ENCODE results near the gene PRKCE. TPM values are rescaled to one million over a fixed set of nuclear protein-coding genes. Genes with fewer than 3 reads are reported as not detected.

PRKCE gene
- total and polyA plus RNA-seq, 11 donors, result 4.1 to 22.3 (median 16.2) TPM

GRCh38 chr2:45646289-45646688, 5.2 kb upstream of the PRKCE start:
- Histone ChIP-seq H3K4me3 (no peak overlapping the region), H3K27me3 (peaks cover 0 to 8% (median 0%) of the 10 kb centered on the region in 9 donors), H3K36me3 (no peaks in the 10 kb centered on the region), H3K27ac (no peak overlapping the region), H3K9me3 (no peaks in the 10 kb centered on the region), H3K4me1 (peaks cover 0 to 28% (median 18%) of the 10 kb centered on the region in 12 donors)
- WGBS, 4 donors, result 96 to 100% (median 99%) methylated on average over 2 of the region's 2 CpGs
- no peak for ATAC-seq
- intact Hi-C loops (cut with DNase I), result loop anchor here in 4 of 10 donors (2.0 to 10.0 kb wide), 4 partner anchors 131 to 219 kb away; no protein-coding TSS in a partner anchor
- no peak for DNase-seq
- TF ChIP-seq, protein P1, sequence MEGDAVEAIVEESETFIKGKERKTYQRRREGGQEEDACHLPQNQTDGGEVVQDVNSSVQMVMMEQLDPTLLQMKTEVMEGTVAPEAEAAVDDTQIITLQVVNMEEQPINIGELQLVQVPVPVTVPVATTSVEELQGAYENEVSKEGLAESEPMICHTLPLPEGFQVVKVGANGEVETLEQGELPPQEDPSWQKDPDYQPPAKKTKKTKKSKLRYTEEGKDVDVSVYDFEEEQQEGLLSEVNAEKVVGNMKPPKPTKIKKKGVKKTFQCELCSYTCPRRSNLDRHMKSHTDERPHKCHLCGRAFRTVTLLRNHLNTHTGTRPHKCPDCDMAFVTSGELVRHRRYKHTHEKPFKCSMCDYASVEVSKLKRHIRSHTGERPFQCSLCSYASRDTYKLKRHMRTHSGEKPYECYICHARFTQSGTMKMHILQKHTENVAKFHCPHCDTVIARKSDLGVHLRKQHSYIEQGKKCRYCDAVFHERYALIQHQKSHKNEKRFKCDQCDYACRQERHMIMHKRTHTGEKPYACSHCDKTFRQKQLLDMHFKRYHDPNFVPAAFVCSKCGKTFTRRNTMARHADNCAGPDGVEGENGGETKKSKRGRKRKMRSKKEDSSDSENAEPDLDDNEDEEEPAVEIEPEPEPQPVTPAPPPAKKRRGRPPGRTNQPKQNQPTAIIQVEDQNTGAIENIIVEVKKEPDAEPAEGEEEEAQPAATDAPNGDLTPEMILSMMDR (IDR thresholded peaks at IDR 0.05), result no peak
- TF ChIP-seq POLR2A (IDR thresholded peaks at IDR 0.05), result no peak

DNA sequence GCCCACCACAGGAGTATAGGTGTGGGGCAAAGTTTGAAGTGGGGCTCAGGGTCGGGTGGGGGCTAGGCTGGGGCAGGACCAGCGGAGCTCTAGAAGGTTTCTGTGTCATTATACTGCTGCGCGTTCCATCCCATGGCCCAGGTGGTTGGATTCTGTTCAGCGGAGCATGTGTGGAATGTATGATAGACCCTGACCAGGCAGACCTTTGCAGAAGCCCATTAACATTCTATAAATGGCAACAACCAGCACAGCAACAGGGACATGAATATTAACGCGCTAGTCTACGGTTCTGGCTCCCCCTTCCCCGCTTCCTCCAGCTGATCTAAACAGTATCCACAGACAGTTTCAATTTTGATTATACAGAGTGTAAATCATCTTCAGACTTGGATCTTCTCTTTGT, 4.1 kb upstream of the PRKCE start:
- no peak for ATAC-seq
- TF ChIP-seq POLR2A (IDR thresholded peaks at IDR 0.05), result no peak
- TF ChIP-seq, protein P1 (IDR thresholded peaks at IDR 0.05), result no peak
- H3K27ac ChIP-seq, result peak overlapping the region in 1 of 12 donors; percentile 46
- H3K27me3 ChIP-seq, result peaks cover 0 to 6% (median 0%) of the 10 kb centered on the region in 9 donors
- peaks cover 0 to 31% (median 20%) of the 10 kb centered on the region in 12 donors for H3K4me1 ChIP-seq
- H3K9me3 ChIP-seq, result no peaks in the 10 kb centered on the region
- intact Hi-C loops (cut with DNase I), result loop anchor here in 4 of 10 donors (2.0 to 10.0 kb wide), 4 partner anchors 130 to 217 kb away; no protein-coding TSS in a partner anchor
- H3K4me3 ChIP-seq, result no peak overlapping the region
- WGBS, 4 donors, result 46 to 70% (median 60%) methylated on average over 9 of the region's 9 CpGs
- no peak for DNase-seq
- no peaks in the 10 kb centered on the region for H3K36me3 ChIP-seq

- WGBS, 4 donors, result 88 to 95% (median 92%) methylated on average over 3 of the region's 3 CpGs
- no peak for ATAC-seq
- no peak for DNase-seq
- Histone ChIP-seq H3K9me3 (no peaks in the 10 kb centered on the region), H3K36me3 (no peaks in the 10 kb centered on the region), H3K27me3 (peaks cover 0 to 3% (median 0%) of the 10 kb centered on the region in 9 donors), H3K27ac (peak overlapping the region in 1 of 12 donors; percentile 46), H3K4me3 (no peak overlapping the region), H3K4me1 (peaks cover 0 to 36% (median 24%) of the 10 kb centered on the region in 12 donors)
- no peak for TF ChIP-seq POLR2A (IDR thresholded peaks at IDR 0.05)
- TF ChIP-seq, protein P1 (IDR thresholded peaks at IDR 0.05), result no peak
- intact Hi-C loops (cut with DNase I), result loop anchor here in 5 of 10 donors (2.0 to 10.0 kb wide), 4 partner anchors 129 to 217 kb away; no protein-coding TSS in a partner anchor
Observed at GRCh38 chr2:45647986-45648520, 3.4 kb upstream of the PRKCE start.

DNA sequence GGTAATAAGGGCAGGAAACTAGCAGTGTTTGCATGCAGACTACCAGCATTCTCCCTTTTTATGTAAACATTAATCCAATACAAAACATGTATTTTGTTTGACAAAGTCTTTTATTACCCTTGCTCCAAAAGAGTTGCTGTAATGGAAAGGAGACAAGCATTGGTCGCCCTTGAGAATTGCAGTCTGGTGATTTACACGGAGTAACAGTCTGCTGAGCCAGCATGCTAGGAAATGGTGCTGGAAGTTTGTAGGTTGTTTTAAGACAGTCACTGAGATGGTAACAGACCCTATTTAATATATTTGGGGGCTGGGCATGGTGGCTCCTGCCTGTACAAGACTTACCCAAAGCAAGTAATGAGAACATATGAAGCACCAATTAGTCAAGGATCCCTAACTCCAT, 2.8 kb upstream of the PRKCE start:
- no peak for ATAC-seq

More for the DNA sequence above, 2.8 kb upstream of the PRKCE start:
- intact Hi-C loops (cut with DNase I), result loop anchor here in 4 of 10 donors (2.0 to 10.0 kb wide), 4 partner anchors 129 to 216 kb away; no protein-coding TSS in a partner anchor
- TF ChIP-seq POLR2A (IDR thresholded peaks at IDR 0.05), result no peak
- TF ChIP-seq, protein P1 (IDR thresholded peaks at IDR 0.05), result no peak
- peaks cover 4 to 38% (median 28%) of the 10 kb centered on the region in 12 donors for H3K4me1 ChIP-seq
- no peaks in the 10 kb centered on the region for H3K27me3 ChIP-seq
- peak overlapping the region in 1 of 12 donors; percentile 98 for H3K27ac ChIP-seq
- WGBS, 4 donors, result 63 to 81% (median 76%) methylated on average over 2 of the region's 2 CpGs
- DNase-seq, result no peak
- H3K9me3 ChIP-seq, result no peaks in the 10 kb centered on the region
- H3K4me3 ChIP-seq, result peak overlapping the region in 1 of 12 donors; percentile 63
- no peaks in the 10 kb centered on the region for H3K36me3 ChIP-seq
